ENCODE data around the gene FRMPD4.
A peak's percentile ranks its signal among the peaks of the same experiment; 100 is the strongest.

FRMPD4 gene

GRCh38 chrX:12747433-12747832 lies 609.2 kb downstream of the FRMPD4 start:
- no peak for TF ChIP-seq CTCF (IDR thresholded peaks at IDR 0.05; ENCODE audit: control insufficient read depth, insufficient read depth, low read depth, low read length, missing control alignments)

GRCh38 chrX:12751887-12752286 lies 613.6 kb downstream of the FRMPD4 start:
- no peak overlapping the region for H3K4me3 ChIP-seq (ENCODE audit: control insufficient read depth, low read depth, low read length)
- no peak for DNase-seq (ENCODE audit: low read depth)
- TF ChIP-seq CTCF (IDR thresholded peaks at IDR 0.05; ENCODE audit: control insufficient read depth, insufficient read depth, low read depth, low read length, missing control alignments) = no peak

More at GRCh38 chrX:12747433-12747832, 609.2 kb downstream of the FRMPD4 start:
- no peak for DNase-seq (ENCODE audit: low read depth)
- H3K4me3 ChIP-seq (ENCODE audit: control insufficient read depth, low read depth, low read length) = no peak overlapping the region

DNA sequence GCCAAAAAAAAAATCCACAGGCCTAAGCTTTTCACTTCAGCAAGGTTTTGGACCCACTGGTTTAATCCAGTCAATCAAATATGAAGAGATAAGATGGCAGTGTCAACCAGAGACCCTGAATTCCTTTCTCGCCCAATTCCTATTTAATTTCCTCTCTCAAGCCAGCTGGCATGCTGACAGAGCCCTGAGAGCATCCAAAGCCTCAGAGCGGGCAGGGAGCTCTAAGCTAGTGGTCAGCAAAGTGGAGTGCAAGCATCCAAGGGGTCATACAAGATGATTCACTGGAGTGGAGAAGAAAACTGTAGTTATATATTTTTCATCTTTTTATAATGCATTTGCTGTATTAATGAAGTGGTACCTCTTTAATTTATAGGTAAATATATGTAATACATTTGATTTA lies 615.1 kb downstream of the FRMPD4 start:
- TF ChIP-seq CTCF (IDR thresholded peaks at IDR 0.05; ENCODE audit: control insufficient read depth, insufficient read depth, low read depth, low read length, missing control alignments) = no peak
- DNase-seq (ENCODE audit: low read depth) = no peak
- no peak overlapping the region for H3K4me3 ChIP-seq (ENCODE audit: control insufficient read depth, low read depth, low read length)

DNA sequence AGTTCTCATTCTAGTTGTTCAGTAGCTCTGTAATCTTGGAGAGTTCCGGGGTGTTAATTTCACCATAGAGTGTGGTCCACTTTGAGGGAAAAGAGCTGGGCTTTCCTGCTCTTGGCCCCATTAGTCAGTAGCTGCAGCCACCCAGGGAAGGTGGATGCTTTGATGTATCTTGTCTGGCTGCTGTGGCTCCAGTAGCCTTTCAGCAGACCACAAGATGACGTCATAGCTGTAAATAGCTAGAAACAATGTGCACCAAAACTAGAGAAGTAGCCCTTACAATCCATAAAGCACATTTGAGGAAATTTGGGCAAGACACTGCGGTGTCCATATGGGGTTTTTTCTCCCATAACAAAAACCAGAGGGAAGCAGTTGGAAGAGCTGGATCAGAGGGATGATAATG lies 620.0 kb downstream of the FRMPD4 start:
- no peak overlapping the region for H3K4me3 ChIP-seq (ENCODE audit: control insufficient read depth, low read depth, low read length)
- no peak for TF ChIP-seq CTCF (IDR thresholded peaks at IDR 0.05; ENCODE audit: control insufficient read depth, insufficient read depth, low read depth, low read length, missing control alignments)
- DNase-seq (ENCODE audit: low read depth) = no peak

DNA sequence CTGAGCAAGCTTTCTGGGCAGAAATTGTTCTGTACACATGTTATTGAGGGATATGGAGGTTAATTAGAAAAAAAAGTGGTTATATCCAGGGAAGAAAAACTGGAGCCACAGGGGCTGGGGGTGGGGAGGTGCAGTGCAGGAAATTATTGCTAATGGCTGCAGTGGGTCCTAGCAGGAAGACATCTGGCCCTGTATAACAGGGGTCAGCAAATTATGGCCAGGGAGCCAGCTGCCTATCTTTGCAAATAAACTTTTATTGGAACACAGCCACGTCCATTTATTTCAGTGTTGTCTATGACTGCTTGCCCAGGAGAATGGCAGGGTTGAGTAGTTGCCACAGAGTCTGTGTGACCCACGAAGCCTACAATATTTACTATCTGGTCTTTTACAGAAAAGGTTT lies 629.6 kb downstream of the FRMPD4 start:
- TF ChIP-seq CTCF (IDR thresholded peaks at IDR 0.05; ENCODE audit: control insufficient read depth, insufficient read depth, low read depth, low read length, missing control alignments) = no peak
- DNase-seq (ENCODE audit: low read depth) = no peak

DNA sequence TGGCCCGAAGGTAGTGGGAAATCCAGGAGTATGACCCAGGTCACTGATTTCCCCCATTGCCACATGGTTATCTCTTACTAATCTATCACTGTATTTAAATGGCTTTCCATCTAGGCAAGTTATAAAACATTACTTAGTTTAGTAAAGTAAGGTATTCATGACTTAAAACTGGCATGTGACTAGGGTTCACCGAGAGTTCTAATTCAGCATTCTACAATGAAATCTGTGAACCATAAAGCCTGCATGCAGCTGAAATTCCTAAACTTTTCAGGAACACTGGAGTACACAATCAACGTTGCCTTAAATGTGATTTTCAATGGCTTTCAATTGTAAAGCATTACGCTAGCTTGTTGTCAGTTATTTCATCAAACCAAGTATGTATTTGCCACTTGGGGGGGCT lies 630.2 kb downstream of the FRMPD4 start:
- DNase-seq (ENCODE audit: low read depth) = no peak
- H3K4me3 ChIP-seq (ENCODE audit: control insufficient read depth, low read depth, low read length) = no peak overlapping the region
- TF ChIP-seq CTCF (IDR thresholded peaks at IDR 0.05; ENCODE audit: control insufficient read depth, insufficient read depth, low read depth, low read length, missing control alignments) = no peak

More for the DNA sequence above, 629.6 kb downstream of the FRMPD4 start:
- no peak overlapping the region for H3K4me3 ChIP-seq (ENCODE audit: control insufficient read depth, low read depth, low read length)

DNA sequence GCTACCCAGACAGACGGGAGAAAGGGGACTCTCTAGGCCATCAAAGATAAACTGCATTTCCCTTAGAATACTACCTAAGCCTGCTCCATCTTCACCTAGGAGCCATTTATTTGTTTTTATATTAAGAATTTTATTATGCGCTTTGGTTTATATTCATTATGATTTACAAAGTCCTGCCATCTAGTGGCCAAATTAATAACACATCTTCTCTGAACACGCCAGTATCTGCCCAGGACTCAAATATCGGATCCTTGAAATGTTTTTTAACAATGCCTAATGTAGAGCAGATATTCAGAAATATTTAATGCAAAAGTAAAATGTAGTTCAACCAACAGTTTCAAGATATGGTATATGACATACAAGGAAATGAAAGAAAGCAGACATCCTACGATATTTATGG lies 632.2 kb downstream of the FRMPD4 start:
- no peak for DNase-seq (ENCODE audit: low read depth)
- peak; percentile 50 for TF ChIP-seq CTCF (IDR thresholded peaks at IDR 0.05; ENCODE audit: control insufficient read depth, insufficient read depth, low read depth, low read length, missing control alignments)
- H3K4me3 ChIP-seq (ENCODE audit: control insufficient read depth, low read depth, low read length) = no peak overlapping the region
